ENCODE measurements around the gene RABAC1. TPM values are rescaled to one million over a fixed set of nuclear protein-coding genes. Genes with fewer than 3 reads are reported as not detected.

Gene RABAC1
- total and polyA plus RNA-seq, 9 of the 15 experiments (the other 6 are each of a cell fraction or from before 2014, with no cell fraction given): 2.4 to 28.1 (median 9.3) TPM

DNA sequence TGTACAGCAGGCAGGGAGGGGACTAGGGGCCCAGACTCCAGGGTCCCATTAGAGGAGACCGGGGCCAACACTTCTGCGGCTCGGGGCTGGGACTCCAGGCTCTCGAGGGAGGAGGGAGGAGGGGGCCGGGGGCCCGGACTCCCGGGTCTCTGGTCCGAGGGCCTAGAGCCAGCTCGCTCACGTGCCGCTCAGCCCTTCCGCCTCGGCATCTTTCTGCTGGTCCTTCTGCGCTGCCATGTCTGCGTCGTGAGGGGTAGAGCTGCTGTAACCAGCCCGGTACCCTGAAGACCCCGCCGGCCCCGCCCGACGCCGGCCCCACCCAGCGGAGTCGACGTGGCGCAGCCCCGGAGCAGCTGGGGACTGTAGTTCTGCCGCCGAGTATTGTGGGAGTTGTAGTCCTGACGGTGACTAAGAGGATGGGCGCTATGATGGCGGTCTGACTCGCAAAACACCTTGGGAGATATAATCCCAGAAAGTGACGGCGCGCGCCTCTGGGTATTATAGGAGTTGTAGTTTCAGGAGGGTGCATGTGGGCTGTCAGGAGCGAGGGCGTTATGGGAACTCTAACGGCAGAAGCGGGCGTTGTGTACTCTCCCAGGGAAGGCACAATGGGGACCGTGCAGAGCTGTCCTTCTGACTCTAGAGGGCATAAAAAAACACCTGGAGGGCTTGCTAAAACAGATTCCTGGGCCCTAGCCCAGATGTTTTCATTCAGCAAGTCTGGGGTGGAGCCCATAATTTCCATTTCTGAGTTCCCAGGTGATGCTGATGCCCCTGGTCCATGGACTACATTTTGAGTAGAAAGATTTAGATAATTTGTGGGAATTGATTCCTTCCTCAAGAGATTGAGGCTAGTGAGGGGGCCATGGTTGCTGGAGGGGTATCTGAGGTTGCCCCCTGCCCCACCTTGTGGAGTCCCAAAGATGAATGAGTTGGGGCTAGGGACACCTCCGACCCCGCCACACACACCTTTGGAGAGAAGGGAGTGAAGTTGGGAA, at the start of gene RABAC1 (continued):
- TF ChIP-seq, protein P1, sequence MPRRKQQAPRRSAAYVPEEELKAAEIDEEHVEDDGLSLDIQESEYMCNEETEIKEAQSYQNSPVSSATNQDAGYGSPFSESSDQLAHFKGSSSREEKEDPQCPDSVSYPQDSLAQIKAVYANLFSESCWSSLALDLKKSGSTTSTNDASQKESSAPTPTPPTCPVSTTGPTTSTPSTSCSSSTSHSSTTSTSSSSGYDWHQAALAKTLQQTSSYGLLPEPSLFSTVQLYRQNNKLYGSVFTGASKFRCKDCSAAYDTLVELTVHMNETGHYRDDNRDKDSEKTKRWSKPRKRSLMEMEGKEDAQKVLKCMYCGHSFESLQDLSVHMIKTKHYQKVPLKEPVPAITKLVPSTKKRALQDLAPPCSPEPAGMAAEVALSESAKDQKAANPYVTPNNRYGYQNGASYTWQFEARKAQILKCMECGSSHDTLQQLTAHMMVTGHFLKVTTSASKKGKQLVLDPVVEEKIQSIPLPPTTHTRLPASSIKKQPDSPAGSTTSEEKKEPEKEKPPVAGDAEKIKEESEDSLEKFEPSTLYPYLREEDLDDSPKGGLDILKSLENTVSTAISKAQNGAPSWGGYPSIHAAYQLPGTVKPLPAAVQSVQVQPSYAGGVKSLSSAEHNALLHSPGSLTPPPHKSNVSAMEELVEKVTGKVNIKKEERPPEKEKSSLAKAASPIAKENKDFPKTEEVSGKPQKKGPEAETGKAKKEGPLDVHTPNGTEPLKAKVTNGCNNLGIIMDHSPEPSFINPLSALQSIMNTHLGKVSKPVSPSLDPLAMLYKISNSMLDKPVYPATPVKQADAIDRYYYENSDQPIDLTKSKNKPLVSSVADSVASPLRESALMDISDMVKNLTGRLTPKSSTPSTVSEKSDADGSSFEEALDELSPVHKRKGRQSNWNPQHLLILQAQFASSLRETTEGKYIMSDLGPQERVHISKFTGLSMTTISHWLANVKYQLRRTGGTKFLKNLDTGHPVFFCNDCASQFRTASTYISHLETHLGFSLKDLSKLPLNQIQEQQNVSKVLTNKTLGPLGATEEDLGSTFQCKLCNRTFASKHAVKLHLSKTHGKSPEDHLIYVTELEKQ (CRISPR knock-in tag; IDR thresholded peaks at IDR 0.05): no peak
- TF ChIP-seq, protein P2, sequence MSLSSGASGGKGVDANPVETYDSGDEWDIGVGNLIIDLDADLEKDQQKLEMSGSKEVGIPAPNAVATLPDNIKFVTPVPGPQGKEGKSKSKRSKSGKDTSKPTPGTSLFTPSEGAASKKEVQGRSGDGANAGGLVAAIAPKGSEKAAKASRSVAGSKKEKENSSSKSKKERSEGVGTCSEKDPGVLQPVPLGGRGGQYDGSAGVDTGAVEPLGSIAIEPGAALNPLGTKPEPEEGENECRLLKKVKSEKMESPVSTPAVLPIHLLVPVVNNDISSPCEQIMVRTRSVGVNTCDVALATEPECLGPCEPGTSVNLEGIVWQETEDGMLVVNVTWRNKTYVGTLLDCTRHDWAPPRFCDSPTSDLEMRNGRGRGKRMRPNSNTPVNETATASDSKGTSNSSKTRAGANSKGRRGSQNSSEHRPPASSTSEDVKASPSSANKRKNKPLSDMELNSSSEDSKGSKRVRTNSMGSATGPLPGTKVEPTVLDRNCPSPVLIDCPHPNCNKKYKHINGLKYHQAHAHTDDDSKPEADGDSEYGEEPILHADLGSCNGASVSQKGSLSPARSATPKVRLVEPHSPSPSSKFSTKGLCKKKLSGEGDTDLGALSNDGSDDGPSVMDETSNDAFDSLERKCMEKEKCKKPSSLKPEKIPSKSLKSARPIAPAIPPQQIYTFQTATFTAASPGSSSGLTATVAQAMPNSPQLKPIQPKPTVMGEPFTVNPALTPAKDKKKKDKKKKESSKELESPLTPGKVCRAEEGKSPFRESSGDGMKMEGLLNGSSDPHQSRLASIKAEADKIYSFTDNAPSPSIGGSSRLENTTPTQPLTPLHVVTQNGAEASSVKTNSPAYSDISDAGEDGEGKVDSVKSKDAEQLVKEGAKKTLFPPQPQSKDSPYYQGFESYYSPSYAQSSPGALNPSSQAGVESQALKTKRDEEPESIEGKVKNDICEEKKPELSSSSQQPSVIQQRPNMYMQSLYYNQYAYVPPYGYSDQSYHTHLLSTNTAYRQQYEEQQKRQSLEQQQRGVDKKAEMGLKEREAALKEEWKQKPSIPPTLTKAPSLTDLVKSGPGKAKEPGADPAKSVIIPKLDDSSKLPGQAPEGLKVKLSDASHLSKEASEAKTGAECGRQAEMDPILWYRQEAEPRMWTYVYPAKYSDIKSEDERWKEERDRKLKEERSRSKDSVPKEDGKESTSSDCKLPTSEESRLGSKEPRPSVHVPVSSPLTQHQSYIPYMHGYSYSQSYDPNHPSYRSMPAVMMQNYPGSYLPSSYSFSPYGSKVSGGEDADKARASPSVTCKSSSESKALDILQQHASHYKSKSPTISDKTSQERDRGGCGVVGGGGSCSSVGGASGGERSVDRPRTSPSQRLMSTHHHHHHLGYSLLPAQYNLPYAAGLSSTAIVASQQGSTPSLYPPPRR (CRISPR knock-in tag; IDR thresholded peaks at IDR 0.05; ENCODE audit: borderline replicate concordance): no peak
- TF ChIP-seq PCBP1 (IDR thresholded peaks at IDR 0.05; ENCODE audit: low read depth, low read length, poor library complexity, severe bottlenecking) (peak; percentile 75), CSDE1 (IDR thresholded peaks at IDR 0.05) (no peak), NCOA2 (IDR thresholded peaks at IDR 0.05; ENCODE audit: partially characterized antibody in 2 of 2) (no peak), L3MBTL2 (IDR thresholded peaks at IDR 0.05) (peak; percentile 44; the same call in 1 of the 2 replicates), ZNF253 (CRISPR knock-in tag; conservative IDR thresholded peaks at IDR 0.05) (no peak), ZNF282 (CRISPR knock-in tag; IDR thresholded peaks at IDR 0.05) (no peak), GTF2A2 (tag; IDR thresholded peaks at IDR 0.05) (no peak), ZNF436 (CRISPR knock-in tag; IDR thresholded peaks at IDR 0.05) (no peak), ZBTB8A (IDR thresholded peaks at IDR 0.05; ENCODE audit: partially characterized antibody) (no peak), COPS2 (conservative IDR thresholded peaks at IDR 0.05) (no peak), ESRRA (IDR thresholded peaks at IDR 0.05; ENCODE audit: borderline replicate concordance, low read depth) (peak; percentile 49)
- TF ChIP-seq, protein P3, sequence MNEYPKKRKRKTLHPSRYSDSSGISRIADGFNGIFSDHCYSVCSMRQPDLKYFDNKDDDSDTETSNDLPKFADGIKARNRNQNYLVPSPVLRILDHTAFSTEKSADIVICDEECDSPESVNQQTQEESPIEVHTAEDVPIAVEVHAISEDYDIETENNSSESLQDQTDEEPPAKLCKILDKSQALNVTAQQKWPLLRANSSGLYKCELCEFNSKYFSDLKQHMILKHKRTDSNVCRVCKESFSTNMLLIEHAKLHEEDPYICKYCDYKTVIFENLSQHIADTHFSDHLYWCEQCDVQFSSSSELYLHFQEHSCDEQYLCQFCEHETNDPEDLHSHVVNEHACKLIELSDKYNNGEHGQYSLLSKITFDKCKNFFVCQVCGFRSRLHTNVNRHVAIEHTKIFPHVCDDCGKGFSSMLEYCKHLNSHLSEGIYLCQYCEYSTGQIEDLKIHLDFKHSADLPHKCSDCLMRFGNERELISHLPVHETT (CRISPR knock-in tag; conservative IDR thresholded peaks at IDR 0.05 in 1 of 2, IDR thresholded peaks at IDR 0.05 in 1 of 2): 0 out of 4 replicates have a peak, but pooled peaks of 1 of the 2 experiments have one; percentile 57
- TF ChIP-seq, protein P4, sequence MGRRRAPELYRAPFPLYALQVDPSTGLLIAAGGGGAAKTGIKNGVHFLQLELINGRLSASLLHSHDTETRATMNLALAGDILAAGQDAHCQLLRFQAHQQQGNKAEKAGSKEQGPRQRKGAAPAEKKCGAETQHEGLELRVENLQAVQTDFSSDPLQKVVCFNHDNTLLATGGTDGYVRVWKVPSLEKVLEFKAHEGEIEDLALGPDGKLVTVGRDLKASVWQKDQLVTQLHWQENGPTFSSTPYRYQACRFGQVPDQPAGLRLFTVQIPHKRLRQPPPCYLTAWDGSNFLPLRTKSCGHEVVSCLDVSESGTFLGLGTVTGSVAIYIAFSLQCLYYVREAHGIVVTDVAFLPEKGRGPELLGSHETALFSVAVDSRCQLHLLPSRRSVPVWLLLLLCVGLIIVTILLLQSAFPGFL (CRISPR knock-in tag; IDR thresholded peaks at IDR 0.05): no peak
